NB4 (cell line): ENCODE results near the gene ANKS4B.

ENCODE experiments used
- CTCF ChIP-seq: IDR thresholded peaks from one replicate; pipeline ENCODE4 v1.5.1; 2012; ENCODE audit warnings: low read depth, low read length
- MAX ChIP-seq: IDR thresholded peaks from 2 replicates; pipeline ENCODE4 v1.6.1; 2011; ENCODE audit warnings: low read depth, low read length
- MYC ChIP-seq: IDR thresholded peaks from 2 replicates; pipeline ENCODE4 v1.6.1; 2011; ENCODE audit warnings: low read depth, low read length
- POLR2A ChIP-seq: IDR thresholded peaks from 2 replicates; pipeline ENCODE4 v1.6.1; 2011; ENCODE audit warnings: mild to moderate bottlenecking; ENCODE audit not compliant: insufficient read length; ENCODE audit errors: extremely low read depth

GRCh38 chr16:21236831-21237230, 3.3 kb downstream of the ANKS4B start:
- no peak for TF ChIP-seq POLR2A
- no peak for TF ChIP-seq CTCF
- TF ChIP-seq MAX = no peak
- no peak for TF ChIP-seq MYC
